ENCODE measurements around the gene SFTPB.
"Not testable (repeated sequence)": the region's sequence is repeated elsewhere in the genome, so short reads cannot be mapped to it uniquely, and the experiment has no call there.

The SFTPB gene

DNA sequence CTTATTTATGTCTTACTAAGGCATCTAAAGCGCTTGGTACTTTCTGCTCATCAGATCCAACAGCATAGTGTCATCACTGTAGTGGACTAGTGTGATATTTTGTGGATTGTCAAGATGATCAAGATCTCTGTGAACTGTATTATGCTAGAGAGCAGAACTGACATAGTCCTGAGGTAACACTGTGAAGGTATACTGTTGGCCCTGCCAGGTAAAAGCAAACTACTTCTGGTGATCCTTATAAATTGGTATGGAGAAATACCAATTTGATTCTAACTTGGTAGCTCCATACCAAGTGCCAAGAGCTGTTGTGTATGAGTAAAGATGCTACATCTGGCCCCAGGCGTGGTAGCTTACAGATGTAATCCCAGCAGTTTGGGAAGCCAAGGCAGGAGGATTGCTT lies 15.9 kb downstream of the SFTPB start:
- DNase-seq: no peak

DNA sequence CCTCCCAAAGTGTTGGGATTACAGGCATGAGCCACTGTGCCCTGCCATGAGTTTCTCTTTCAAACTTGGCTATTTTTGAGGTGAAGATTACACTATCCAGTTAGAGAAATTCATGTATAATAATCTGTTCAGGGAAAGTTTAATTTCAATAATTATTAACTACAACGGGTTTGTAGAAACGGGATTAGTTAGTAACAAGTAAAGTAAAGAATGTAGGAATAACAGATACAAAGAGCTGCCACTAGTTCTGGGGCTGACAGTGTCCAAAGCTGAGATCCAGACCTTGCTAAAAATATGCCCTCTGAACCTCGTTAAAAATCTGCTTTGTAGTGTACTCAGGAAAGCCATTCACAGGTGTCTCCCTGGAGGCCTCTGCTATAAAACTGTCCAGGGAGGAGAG lies 16.9 kb downstream of the SFTPB start:
- DNase-seq: no peak

DNA sequence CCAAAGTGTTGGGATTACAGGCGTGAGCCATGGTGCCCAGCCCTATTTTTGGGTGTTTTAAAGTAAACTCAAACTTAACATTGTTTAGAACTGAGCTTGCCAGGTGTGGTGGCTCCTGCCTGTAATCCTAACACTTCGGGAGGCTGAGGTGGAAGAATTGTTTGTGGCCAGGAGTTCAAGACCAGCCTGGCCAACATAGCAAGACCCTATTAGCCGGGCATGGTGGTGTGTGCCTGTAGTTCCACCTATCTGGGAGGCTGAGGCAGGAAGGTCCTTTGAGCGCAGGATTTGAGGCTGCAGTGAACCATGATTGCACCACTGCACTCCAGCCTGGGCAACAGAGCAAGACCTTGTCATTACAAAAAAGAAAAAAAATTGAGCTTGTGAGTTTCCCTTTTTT lies 17.5 kb downstream of the SFTPB start:
- no peak for DNase-seq

DNA sequence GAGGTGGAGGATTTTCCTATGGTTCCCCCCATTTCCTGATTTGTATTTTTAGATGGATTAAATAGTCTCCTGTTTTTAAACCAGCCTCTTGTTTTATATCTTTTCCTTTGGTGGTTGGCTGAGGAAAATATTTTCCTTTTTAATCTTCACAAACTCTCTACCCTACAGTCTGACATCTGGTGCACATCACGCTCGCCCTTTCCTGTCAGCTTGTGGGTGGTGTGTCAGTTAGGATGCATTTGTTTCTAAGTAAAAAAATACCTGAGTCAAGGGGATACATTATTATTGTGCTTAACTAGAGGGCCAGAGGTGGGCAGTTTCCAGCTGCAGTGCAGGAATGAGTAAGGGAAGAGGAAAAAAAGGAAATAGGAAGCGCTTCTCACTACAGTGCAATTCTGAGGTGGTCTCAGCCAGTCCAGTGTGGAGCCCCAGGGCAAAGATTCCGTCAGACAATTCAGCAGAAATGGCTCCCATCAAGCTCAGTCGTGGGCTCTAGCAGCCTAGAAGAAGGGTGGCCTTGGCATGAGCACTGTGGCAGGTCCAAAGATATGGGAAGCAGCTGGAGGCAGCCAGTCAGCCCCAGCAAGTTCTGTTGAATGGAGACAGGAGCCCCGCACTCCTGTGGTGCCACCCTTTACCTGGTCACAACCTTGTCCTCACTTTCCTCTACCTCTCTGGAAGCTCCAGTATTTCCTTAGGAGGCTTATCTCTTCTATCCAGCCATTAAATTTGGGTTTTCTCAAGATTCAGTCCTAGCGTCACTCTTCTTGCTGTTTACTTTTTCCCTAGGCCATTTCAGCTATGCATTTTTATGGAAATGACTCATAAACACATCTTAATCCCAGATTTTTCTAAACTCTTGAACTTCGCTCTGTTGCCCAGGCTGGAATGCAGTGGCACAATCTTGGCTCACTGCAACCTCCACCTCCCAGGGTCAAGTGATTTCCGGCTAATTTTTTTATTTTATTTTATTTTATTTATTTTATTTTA lies 18.5 kb downstream of the SFTPB start:
- no peak for DNase-seq

DNA sequence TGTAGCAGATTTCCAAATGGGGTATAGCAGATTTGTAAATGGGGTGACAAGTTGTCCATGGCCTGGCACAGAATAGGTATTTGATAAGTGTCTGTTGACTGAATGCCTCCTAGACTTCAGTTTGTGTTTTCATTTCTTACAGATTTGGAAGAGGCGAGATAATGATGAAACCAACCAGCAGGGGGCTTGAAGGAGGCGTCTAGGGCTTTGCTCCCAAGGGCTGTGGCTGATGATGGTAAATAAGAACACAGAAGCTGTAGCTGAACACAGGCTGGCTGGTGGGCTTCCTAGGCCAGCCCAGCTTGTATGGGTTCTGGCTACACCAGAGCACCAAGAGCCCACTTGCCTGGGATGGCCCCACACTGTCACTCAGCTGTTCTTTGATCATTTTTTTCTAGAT lies 19.4 kb downstream of the SFTPB start:
- DNase-seq: no peak

DNA sequence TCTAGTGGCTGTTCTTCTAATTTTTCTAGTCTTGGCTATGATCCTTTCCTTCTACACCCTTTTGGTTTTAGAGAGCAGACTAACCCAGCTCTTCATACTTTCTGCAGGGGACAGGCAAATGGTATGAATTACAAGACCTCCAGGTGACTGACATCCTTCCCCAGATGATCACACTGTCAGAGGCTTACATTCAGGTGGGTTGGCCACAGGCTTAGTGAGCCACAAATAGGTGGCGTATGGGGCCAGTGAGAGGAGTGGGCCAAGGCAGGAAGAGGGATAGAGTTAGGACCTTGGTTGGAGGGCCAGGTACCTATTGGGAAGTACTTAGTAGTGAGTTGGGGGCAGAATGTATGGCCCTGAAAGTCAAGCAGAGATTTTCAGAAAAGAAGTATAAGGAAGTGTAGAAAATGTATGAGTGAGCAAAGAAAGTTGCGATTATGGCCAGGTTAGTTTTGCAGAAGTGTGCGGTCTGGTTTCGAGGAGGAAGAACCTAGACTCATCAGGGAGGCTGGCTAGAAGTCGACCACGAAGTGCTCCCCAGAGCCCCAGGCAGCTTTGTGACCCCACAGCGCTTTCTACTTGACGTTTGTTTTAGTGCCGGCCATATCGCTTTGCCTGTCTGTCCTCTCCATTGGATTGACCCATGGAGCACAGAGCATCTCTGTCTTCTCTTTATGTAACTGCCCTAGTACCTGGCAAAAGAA lies 20.0 kb downstream of the SFTPB start:
- DNase-seq: no peak

DNA sequence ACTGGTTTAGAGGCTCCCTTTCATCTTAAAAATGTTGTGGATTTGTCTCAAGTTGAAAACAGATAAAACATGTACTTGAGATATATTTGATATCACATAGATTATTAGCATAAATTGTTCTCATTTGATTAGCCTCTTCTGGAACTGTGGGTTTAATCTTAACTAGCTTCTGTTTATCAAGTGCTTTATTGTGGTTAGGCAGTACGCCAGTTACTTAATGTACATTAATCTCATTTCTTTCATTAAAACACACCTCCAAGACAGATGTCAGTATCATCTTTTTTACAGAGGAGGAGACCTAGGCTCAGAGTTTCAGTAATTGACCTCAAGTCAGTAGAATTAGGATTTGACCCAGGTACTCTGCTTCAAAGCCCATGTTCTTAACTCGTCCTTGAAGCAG lies 21.8 kb downstream of the SFTPB start:
- DNase-seq: no peak

DNA sequence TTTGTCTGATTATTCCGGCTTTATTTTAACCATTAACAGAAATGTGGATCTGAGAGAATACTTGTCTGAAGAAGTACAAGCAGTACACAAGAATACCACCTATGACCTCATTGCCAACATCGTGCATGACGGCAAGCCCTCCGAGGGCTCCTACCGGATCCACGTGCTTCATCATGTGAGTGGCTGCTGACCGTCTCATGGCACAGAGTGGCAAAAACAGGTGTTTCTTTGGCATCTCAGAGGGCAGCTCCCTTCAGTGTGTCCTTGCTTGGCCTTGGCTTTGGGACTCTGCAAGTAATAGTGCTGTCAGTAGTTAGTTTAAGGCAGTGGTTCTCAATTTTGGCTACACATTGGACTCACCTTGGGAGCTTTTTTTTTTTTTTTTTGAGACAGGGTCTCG lies 23.1 kb downstream of the SFTPB start:
- no peak for DNase-seq

DNA sequence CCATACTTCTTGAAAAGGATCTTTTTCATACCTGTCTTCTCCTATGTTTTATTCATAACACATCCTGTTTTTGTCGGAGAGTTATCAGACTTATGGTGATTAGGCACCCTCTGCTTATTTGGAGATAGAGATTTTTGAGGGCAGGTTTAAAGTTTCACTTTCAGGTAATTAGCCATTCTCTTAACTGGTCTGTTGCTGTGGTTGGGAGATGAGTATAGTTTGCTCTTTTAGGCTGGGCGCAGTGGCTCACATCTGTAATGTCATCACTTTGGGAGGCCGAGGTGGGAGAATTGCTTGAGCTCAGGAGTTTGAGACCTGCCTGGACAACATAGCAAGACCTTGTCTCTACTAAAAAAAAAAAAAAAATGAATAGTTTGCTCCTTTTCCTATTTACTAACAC lies 25.3 kb downstream of the SFTPB start:
- DNase-seq: no peak

DNA sequence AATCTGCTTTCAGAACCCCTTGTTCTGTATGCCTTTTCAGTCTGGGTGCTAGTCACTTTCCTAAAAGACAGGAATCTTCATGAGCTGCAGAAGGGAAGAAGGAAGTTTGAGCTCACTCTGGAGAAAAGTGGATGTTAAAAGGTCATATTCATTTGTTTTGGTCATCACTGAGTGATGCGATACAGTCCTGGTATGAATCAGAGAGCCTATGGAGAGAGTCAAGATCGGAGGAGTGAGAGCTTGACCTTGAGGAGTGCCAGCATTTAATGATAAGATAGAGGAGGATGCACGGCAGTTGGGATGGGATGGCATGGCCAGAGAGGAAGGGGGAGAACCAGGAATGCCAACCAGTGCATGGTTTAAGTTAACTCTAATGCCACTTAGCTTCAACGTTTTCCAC lies 32.4 kb downstream of the SFTPB start:
- no peak for DNase-seq

DNA sequence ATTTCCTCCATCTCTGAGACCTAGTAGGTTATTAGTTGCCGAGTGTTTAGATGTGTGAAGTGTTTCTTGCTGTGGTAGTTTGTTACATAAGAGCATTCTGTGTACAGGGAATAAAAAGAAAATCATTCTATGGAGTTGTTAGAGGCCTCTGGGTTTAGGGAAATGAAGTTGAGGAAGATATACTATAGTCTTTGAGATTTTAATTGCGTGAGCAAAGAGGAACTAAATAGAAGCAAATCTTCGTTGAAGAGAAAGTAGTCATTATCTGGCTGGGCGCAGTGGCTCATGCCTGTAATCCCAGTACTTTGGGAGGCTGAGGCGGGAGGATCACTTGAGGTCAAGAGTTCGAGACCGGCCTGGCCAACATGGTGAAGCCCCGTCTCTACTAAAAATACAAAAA lies 33.0 kb downstream of the SFTPB start:
- DNase-seq: no peak

DNA sequence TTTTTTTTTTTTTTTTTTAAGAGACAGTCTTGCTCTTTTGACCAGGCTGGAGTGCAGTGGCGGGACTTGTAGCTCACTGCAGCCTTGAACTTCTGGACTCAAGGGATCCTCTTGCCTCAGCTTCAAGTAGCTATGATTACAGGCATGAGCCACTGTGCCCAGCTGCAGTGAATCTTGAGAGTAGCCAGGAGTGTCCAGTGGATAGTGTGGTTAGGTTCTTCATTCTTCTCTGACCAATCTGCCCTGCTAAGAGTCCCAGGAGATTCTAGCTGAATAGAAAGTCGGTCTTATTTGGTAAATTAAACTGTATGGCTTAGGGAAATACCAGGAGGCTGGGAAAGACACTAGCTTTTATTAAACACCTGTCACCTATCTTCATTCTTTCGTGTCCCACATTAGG lies 36.7 kb downstream of the SFTPB start:
- no peak for DNase-seq

DNA sequence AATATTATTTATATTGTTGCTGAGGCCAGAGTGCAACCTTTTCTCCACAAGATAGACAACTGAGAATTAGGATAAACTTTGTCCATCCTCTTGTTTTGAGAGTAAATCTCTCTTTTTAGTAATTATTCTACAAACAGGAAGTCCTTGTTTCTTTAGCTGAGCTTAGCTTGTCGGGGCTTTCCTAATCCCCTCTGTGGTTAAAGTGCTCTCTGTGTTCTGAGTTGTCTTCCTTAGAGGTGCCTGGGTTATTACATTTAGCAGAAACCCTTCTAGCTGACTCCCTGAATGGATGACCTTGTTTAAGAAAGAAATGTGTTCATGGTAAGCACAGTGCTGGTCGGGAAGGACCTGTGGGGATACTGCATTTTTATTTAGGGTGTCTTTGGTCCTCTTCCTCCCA lies 39.3 kb downstream of the SFTPB start:
- DNase-seq: no peak

DNA sequence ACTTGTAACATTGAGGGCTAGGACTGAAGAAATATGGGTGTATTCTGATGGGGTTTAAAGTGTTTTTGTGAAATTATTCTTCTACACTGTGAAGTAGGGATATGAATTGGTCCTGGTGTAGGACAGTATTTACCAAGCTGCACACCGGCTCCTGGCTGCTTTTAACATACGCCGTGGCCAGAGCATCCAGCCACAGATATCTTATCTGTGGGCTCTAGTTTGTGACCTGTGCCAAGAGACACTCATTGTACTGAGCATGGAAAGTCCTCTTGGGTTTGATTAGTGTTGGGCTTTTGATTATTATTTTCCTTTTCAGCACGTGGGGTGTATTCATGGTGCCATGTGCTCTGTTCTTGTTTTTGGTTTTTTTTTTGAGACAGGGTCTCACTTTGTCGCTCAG lies 44.0 kb downstream of the SFTPB start:
- no peak for DNase-seq

DNA sequence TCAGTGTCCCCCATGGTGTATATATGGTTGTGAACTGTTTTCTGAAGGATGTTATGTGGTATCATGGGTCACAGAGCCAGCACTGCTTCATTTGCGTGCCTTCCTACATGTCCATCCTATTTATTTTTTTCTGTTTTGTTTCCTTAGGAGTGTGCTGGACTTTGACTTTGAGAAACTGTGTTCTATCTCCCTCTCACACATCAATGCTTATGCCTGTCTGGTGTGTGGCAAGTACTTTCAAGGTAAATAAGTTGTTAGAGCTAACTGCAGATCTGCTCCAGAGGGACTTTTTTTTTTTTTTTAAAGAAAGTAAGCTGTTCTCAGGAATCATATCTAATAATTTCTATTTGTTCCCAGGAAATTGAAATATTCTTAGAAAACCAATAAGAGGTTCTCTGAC lies 46.7 kb downstream of the SFTPB start:
- no peak for DNase-seq

DNA sequence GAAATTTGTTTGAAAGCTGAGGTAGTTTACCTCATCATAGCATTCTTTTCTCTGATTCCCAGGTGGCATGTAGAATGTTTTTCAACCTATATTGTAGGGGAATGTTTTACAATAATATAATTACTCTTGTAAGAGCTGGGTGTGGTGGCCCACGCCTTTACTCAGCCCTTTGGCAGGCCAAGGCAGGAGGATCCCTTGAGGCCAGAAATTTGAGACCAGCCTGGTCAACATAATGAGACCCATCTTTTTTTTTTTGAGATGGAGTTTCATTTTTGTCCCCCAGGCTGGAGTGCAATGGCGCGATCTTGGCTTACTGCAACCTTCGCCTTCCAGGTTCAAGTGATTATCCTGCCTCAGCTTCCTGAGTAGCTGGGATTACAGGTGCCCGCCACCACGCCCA lies 48.4 kb downstream of the SFTPB start:
- no peak for DNase-seq

DNA sequence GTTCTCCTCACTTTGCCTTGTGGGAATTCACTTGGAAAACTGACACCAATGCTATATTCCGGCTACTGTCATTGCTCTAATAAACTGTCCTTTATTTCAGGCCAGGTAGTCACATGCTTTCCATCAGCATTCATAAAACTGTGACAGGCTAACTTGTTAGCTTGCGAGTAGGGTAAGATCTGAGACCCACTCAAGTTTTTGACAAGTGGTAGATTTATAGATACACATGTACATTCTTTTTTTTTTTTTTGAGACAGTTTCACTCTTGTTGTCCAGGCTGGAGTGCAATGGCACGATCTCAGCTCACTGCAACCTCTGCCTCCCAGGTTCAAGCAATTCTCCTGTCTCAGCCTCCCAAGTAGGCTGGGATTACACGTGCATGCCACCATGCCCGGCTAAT lies 50.3 kb downstream of the SFTPB start:
- not testable (repeated sequence) for DNase-seq

DNA sequence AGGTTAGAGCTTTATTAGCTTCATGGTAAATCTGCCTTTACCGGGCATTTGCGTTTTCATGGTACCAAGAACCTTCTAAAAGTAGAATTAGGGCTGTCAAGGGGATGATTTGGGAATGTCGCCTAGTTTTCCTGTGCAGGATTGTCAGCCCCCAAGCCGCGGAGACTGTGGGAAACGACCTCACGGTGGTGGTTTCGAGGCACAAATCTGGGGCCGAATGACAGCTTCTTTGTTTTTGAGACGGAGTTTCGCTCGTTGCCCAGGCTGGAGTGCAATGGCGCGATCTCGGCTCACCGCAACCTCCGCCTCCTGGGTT lies 52.6 kb downstream of the SFTPB start:
- DNase-seq: no peak

DNA sequence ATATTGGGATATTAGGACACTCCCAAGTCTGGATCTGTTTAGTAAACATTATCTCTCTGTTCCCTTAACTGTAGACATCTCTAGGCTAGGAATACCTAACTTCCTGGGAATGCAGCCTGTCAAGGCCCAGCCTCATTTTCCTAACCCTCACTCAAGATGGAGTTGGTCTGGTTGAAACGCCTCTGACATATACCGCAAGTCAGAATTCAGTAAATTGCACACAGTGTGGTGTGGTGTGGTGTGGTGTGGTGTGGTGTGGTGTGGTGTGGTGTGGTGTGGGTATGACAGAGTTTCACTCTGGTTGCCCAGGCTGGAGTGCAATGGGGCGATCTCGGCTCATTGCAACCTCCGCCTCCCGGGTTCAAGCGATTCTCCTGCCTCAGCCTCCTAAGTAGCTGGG lies 53.2 kb downstream of the SFTPB start:
- DNase-seq: not testable (repeated sequence)

DNA sequence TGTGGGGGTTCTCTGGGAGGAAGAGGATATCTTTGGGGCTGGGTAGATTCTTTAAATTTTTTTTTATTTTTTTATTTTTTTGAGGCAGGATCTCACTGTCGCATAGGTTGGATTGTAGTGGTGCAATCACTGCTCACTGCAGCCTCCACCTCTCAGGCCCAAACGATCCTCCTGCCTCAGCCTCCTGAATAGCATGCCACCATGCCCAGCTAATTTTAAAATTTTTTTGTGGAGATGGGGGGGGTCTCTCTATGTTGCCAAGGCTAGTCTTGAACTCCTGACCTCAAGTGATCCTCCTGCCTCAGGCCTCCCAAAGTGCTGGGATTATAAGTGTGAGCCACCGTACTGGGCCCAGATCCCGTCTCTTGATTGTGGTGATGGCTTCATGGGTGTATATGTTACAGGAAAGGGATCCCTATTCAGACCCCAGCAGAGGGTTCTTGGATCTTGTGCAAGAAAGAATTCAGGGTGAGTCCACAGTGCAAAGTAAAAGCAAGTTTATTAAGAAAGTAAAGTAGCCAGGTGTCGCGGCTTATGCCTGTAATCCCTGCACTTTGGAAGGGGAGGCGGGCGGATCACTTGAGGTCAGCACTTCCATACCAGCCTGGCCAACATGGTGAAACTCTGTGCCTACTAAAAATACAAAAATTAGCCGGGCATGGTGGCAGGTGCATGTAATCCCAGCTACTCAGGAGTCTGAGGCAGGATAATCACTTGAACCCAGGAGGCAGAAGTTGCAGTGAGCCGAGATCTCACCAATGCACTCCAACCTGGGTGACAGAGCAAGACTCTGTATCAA lies 54.1 kb downstream of the SFTPB start:
- DNase-seq: no peak

DNA sequence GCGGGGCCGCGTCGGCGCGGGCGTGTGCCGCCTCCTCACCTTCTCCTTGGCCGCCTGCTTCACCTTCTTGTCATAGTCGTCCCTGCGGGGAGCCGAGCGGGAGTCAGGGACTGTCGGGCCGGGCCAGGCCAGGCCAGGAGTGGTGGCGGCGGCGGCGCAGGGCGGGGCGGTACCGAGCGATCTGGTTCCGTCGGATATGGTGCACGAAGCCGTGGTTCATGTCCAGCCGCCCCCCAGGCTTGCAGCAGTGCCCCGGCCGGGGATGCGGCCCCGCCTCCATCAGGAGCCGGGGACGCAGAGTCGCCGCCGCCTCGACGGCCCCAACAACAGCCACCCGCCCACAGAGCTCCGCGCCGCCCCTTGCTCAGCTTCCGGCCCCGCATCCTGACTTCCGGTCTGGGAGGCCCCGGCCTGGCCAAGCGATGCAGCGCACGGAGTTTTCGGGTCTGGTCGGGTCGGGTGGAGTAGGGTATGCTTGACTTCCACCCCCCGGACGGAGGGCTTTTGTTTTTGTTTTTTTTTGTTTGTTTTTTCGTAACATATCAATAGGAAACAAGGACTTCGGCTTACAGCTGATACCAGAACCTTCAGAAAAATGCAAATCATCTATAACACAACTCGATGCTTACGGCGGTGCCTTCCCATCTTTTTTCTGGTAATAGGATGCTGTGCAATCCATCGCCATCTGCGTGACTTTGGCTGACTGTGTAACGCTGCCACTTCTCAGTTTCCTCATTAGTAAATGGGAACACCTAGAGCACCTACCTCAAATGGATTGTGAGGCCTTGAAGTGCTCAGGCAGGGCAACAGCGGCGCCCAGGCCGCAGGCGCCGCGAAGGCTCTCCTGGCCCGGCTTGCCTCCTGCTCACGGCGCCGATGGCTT lies 56.1 kb downstream of the SFTPB start, which contains the start of gene C2orf68:
Gene C2orf68 (minus strand): TSS at position 362 of the 883 bp plus-strand sequence. CDS start 82 bp downstream, at position 280.
- peak; percentile 86 for DNase-seq

DNA sequence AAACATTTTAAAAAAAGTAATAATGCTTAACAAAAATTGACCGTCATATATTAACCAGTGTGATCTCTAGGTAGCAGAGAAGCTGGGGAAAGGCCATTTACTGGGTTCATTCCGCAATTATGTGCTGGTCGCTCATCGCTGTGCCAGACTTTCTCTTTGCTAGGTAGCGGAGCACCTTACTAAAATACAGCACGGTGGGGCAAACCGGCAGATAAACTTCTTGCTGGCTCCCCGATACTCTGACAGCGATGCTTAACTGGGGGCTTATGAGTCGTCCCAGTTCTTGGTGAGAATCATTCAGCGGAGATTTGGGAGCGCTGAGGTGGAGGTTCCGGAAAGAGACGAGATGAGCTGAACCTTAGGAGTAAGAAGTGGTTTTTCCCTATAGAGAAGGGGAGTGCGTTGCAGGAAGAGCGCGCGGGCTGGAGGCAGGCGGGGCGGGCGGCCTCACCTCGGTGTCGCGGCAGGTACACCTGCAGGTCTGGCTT lies 56.7 kb downstream of the SFTPB start:
- no peak for DNase-seq
